OCI-LY7 (cell line): ENCODE measurements around the gene CHN1. TPM values are rescaled to one million over a fixed set of nuclear protein-coding genes. Genes with fewer than 3 reads are reported as not detected.
A peak's percentile ranks its signal among the peaks of the same experiment; 100 is the strongest.

Experiments used
- Bru-seq: library from RNA; stranded (reverse); fragments of 400-500 nt; gene quantifications from one replicate; lab custom pipeline; 2021; lab: Mats Ljungman, UMichigan
- BruChase-seq, 2 experiments: library from RNA; stranded (reverse); fragments of 400-500 nt; gene quantifications; one replicate each; lab custom pipeline; 2021; lab: Mats Ljungman, UMichigan
- BruUV-seq: library from RNA; stranded (reverse); fragments of 400-500 nt; replicated peaks from 2 replicates; lab custom pipeline; 2021; lab: Mats Ljungman, UMichigan
- CTCF ChIA-PET: fragments of 300-600 bp; sonication (Branson Sonifier 250); formaldehyde crosslinking; loops from one replicate; lab custom pipeline; 2022; ENCODE audit warnings: antibody characterized with exemption; ENCODE audit not compliant: unreplicated experiment; lab: Charles Lee
- POLR2A ChIA-PET: fragments of 300-600 bp; sonication (Branson Sonifier 250); formaldehyde crosslinking; loops from one replicate; lab custom pipeline; 2022; ENCODE audit warnings: antibody characterized with exemption; lab: Charles Lee
- DNase-seq: peaks from one replicate; pipeline ENCODE4 v3.0.0-alpha.2; 2015; ENCODE audit warnings: low spot score
- H2AFZ ChIP-seq: fragments of 200-600 bp; sonication (generic), shearing (Covaris generic); 2 replicates; pipeline ENCODE4 v1.6.1; 2014; ENCODE audit warnings: mild to moderate bottlenecking, antibody characterized with exemption, low read length, moderate library complexity
- H3K27ac ChIP-seq: fragments of 200-600 bp; sonication (generic); 2 replicates; pipeline ENCODE4 v1.5.1; 2014; ENCODE audit warnings: mixed run types, low read depth, mild to moderate bottlenecking, moderate library complexity, low read length, inconsistent platforms; ENCODE audit not compliant: poor library complexity, severe bottlenecking
- H3K36me3 ChIP-seq: fragments of 200-600 bp; sonication (generic); 2 replicates; pipeline ENCODE4 v1.6.1; 2014; ENCODE audit warnings: mild to moderate bottlenecking, antibody characterized with exemption, low read length, moderate library complexity, mixed read lengths; ENCODE audit not compliant: insufficient read depth
- H3K4me1 ChIP-seq: fragments of 200-600 bp; sonication (generic); 2 replicates; pipeline ENCODE4 v1.5.1; 2014; ENCODE audit warnings: mild to moderate bottlenecking, low read length; ENCODE audit not compliant: insufficient read depth, poor library complexity, severe bottlenecking
- H3K4me2 ChIP-seq: fragments of 200-600 bp; sonication (generic); 2 replicates; pipeline ENCODE4 v1.6.1; 2014; ENCODE audit warnings: mild to moderate bottlenecking, low read length
- H3K4me3 ChIP-seq: fragments of 200-600 bp; sonication (generic); 2 replicates; pipeline ENCODE4 v1.5.1; 2014; ENCODE audit warnings: mild to moderate bottlenecking, low read depth, low read length; ENCODE audit not compliant: poor library complexity, severe bottlenecking
- H3K79me2 ChIP-seq: fragments of 200-600 bp; sonication (generic); 2 replicates; pipeline ENCODE4 v1.6.1; 2016; ENCODE audit warnings: low read depth, mild to moderate bottlenecking, low read length, moderate library complexity, mixed read lengths; ENCODE audit not compliant: insufficient read depth
- H3K9me2 ChIP-seq: fragments of 200-600 bp; sonication (generic); 2 replicates; pipeline ENCODE4 v1.6.1; 2016; ENCODE audit warnings: mild to moderate bottlenecking, low read length, mixed read lengths; ENCODE audit not compliant: insufficient read depth
- H3K9me3 ChIP-seq: fragments of 200-600 bp; sonication (generic); 2 replicates; pipeline ENCODE4 v1.6.1; 2014; ENCODE audit warnings: mild to moderate bottlenecking, mixed run types, low read length, mixed read lengths
- H4K20me1 ChIP-seq: fragments of 200-600 bp; sonication (generic); 2 replicates; pipeline ENCODE4 v1.6.1; 2014; ENCODE audit warnings: mild to moderate bottlenecking, antibody characterized with exemption, low read length, moderate library complexity, mixed read lengths; ENCODE audit not compliant: insufficient read depth
- EZH2phosphoT487 ChIP-seq: fragments of 200-600 bp; sonication (generic); IDR thresholded peaks from 2 replicates; pipeline ENCODE4 v1.6.1; 2018; ENCODE audit warnings: low read depth, borderline replicate concordance, mild to moderate bottlenecking, mixed run types, antibody characterized with exemption, low read length, moderate library complexity, mixed read lengths
- intact Hi-C: fragments of 100-400 bp; cut with micrococcal nuclease; formaldehyde crosslinking; loops from one replicate; pipeline ENCODE4 v1.10.0; 2022; ENCODE audit not compliant: unreplicated experiment
- long read RNA-seq: library from polyadenylated mRNA; stranded (forward); transcript quantifications from one replicate; pipeline ENCODE4 v2.0.0, GENCODE V29; 2022
- total RNA-seq, 2 experiments: library from RNA; depleted of rRNA in 1 of 2; stranded (reverse); fragments of >200 nt in 1 of 2; shearing (Covaris generic) in 1 of 2; gene quantifications; 2 replicates each; pipeline ENCODE4 v1.2.3, GENCODE V29; 2014 to 2022
- TF ChIP-seq, protein P1 (sequence below): fragments of 200-600 bp; sonication (generic); conservative IDR thresholded peaks from 2 replicates; pipeline ENCODE4 v1.5.1; 2014; ENCODE audit warnings: mild to moderate bottlenecking, antibody characterized with exemption, low read length, moderate library complexity, mixed read lengths

Gene CHN1, protein sequence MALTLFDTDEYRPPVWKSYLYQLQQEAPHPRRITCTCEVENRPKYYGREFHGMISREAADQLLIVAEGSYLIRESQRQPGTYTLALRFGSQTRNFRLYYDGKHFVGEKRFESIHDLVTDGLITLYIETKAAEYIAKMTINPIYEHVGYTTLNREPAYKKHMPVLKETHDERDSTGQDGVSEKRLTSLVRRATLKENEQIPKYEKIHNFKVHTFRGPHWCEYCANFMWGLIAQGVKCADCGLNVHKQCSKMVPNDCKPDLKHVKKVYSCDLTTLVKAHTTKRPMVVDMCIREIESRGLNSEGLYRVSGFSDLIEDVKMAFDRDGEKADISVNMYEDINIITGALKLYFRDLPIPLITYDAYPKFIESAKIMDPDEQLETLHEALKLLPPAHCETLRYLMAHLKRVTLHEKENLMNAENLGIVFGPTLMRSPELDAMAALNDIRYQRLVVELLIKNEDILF
- total RNA-seq (2014; rRNA removed; shearing (Covaris generic)) = 0.44 TPM in 1 of 2 replicates, not detected in the other
- total RNA-seq (2022) = not detected in 2 replicates
- Bru-seq, nascent RNA = percentile 24 among the genes with signal in this experiment
- BruChase-seq, experiment 1, labeled RNA remaining after a 6-hour chase = percentile 18 among the genes with signal in this experiment
- BruChase-seq, experiment 2, labeled RNA remaining after a 2-hour chase = percentile 23 among the genes with signal in this experiment
- long read RNA-seq = 0 reads

DNA sequence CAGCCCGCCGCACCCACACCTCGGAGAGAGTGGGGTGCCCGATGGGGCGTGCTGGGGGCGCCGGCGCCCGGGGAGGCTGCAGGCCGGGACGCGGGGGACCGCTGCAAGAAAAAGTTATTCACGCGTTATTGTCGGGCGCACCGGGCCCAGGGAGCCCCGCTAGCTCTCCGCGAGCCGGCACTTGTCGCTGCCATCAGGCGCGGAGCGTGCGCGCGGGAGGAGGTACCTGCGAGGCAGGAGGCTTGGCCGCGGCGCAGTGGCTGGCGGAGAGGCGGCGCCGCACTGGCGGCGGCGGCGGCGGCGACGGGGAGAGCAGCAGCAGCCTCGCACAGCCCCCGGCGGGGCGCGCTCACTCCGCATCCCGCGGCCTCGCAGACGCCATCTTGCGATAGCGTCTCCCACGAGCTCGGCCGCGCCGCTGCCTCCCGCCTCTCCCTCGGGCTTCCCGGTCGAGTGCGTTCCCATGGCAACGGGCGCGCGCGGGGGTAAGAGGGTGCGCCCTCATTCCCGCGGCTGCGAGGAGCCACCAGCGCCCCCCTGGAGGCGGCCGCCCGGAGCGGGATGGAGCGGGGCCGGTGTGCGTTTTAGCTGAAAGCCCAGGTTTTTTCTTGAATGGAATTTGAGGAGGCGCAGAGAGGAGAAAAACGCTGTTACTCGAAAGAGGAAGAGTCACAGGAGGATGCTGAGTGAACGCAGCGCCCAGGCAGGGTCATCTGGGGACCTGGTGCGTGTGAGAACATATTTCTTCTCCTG lies at the start of gene CHN1:
Gene CHN1 (minus strand): TSS at position 402 of the 753 bp plus-strand sequence. CDS start 469 bp downstream, outside the sequence.
- H3K4me2 ChIP-seq = peak within 1 kb of the TSS; percentile 69
- ChIA-PET POLR2A (no interaction called here), CTCF (interaction anchor here (0.6 kb wide), 2 partner anchors 51 to 563 kb away, joined by 3 read pairs; no protein-coding TSS in a partner anchor)
- no peaks in the 10 kb centered on the region for H3K36me3 ChIP-seq
- no peaks in the 10 kb centered on the region for H3K9me2 ChIP-seq
- intact Hi-C loops = loop anchor here (10.0 kb wide), 1 partner anchor 230 kb away; no protein-coding TSS in a partner anchor
- H3K4me3 ChIP-seq = peak within 1 kb of the TSS; percentile 57
- peak; percentile 95 for TF ChIP-seq EZH2phosphoT487
- TF ChIP-seq, protein P1, sequence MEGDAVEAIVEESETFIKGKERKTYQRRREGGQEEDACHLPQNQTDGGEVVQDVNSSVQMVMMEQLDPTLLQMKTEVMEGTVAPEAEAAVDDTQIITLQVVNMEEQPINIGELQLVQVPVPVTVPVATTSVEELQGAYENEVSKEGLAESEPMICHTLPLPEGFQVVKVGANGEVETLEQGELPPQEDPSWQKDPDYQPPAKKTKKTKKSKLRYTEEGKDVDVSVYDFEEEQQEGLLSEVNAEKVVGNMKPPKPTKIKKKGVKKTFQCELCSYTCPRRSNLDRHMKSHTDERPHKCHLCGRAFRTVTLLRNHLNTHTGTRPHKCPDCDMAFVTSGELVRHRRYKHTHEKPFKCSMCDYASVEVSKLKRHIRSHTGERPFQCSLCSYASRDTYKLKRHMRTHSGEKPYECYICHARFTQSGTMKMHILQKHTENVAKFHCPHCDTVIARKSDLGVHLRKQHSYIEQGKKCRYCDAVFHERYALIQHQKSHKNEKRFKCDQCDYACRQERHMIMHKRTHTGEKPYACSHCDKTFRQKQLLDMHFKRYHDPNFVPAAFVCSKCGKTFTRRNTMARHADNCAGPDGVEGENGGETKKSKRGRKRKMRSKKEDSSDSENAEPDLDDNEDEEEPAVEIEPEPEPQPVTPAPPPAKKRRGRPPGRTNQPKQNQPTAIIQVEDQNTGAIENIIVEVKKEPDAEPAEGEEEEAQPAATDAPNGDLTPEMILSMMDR = 0 out of 2 replicates have a peak, but pooled peaks have one; percentile 14
- no TSS peak for BruUV-seq
- H4K20me1 ChIP-seq = no peaks in the 10 kb centered on the region
- no peaks in the 10 kb centered on the region for H3K4me1 ChIP-seq
- peak; percentile 23 for DNase-seq
- H3K9me3 ChIP-seq = no peaks in the 10 kb centered on the region
- 0 out of 2 replicates have a peak within 1 kb of the TSS, but pooled peaks have one; percentile 37 for H2AFZ ChIP-seq
- H3K27ac ChIP-seq = no peak within 1 kb of the TSS
- H3K79me2 ChIP-seq = no peaks in the 10 kb centered on the region

DNA sequence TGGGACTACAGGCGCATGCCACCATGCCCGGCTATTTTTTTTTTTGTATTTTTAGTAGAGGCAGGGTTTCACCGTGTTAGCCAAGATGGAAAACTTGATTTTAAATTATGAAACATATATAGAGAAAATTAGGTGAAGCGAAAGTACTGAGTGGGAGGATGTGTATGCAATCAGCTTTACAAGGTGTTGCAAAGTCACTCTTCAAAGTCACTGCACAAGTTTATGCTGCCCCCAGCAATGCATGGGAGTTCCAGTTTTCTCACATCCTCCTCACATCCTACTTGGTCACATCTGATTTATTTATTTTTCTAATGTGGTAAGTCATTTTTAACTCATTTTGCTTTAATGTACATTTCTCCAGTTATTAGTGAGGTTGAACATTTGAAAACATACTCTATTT lies 49.2 kb upstream of the CHN1 start:
- POLR2A ChIA-PET = no interaction called here
- Histone ChIP-seq H4K20me1 (no peaks in the 10 kb centered on the region), H3K4me2 (no peak overlapping the region), H3K9me2 (no peaks in the 10 kb centered on the region), H3K36me3 (no peaks in the 10 kb centered on the region), H3K4me3 (no peak overlapping the region), H3K27ac (no peak overlapping the region), H3K4me1 (no peaks in the 10 kb centered on the region), H3K9me3 (no peaks in the 10 kb centered on the region), H3K79me2 (no peaks in the 10 kb centered on the region), H2AFZ (no peak overlapping the region)
- CTCF ChIA-PET = no interaction called here
- intact Hi-C loops = no loop called here
- DNase-seq = no peak
- BruUV-seq = no TSS peak
- TF ChIP-seq, protein P1 = no peak
- TF ChIP-seq EZH2phosphoT487 = no peak
